GM12865 (cell line): Measurements from ENCODE around the gene LEPROT.
"Not testable (repeated sequence)": the region's sequence is repeated elsewhere in the genome, so short reads cannot be mapped to it uniquely, and the experiment has no call there.

Source experiments
- DNase-seq: peaks from one replicate; pipeline ENCODE4 v3.0.0; 2010; ENCODE audit warnings: low read depth
- H3K4me3 ChIP-seq: 2 replicates; pipeline ENCODE4 v1.5.1; 2011; ENCODE audit warnings: mild to moderate bottlenecking, low read depth, low read length, control low read depth
- CTCF ChIP-seq: IDR thresholded peaks from 2 replicates; pipeline ENCODE4 v1.5.1; 2011; ENCODE audit warnings: low read length, control low read depth, low read depth, inconsistent platforms; ENCODE audit not compliant: insufficient read depth; ENCODE audit errors: missing control alignments

Gene LEPROT

GRCh38 chr1:65443647-65444046, 23.2 kb downstream of the LEPROT start:
- no peak overlapping the region for H3K4me3 ChIP-seq
- no peak for DNase-seq
- no peak for TF ChIP-seq CTCF

- DNase-seq: no peak
- TF ChIP-seq CTCF: no peak
- H3K4me3 ChIP-seq: no peak overlapping the region
Observed at GRCh38 chr1:65444128-65444640, 23.7 kb downstream of the LEPROT start.

DNA sequence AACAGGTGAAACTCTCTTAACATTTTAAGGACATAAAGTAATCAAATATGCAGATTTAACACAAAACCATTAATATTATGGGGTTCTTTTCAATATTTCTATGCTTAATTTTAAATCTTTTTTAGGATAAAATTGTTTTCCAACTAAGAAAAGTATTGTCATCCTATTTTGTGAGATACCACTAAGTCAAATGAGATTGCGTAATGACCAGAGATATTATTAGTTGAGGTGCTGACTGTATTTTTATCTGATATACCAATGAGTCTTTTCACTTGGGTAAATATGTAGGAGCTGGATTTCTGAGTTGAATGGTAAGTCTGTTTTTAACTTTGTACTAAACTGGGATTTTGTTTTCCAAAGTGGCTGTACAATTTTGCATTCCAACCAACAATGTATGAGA, 25.4 kb downstream of the LEPROT start:
- TF ChIP-seq CTCF: no peak
- H3K4me3 ChIP-seq: no peak overlapping the region
- no peak for DNase-seq

DNA sequence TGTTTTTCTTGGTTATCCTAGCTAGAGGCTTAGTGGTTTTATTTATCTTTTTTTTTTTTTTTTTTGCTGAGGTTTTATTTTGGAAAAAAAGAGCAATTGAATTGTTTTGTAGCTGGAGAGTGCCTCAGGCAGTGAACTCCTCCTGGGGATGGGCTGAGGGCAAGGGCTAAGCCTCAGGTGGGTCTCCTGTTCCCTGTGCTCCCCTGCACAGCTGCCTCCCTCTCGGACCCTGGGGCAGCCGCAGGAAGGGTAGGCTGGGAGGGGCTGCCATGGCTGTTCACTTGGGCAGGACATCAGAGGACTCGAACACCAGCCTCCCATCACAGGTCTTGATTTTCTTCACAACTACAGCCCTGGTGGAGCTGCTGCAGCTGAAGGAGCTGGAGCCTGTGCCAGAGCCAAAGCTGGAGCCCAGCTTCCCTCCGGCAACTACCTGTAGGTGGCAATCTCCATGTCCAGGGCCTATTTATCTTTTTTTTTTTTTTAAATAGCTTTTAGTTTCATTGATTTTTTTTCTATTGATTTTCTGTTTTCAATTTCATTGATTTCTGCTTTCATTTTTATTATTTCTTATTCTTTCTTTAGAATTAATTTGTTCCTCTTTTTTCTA, 28.9 kb downstream of the LEPROT start:
- H3K4me3 ChIP-seq: no peak overlapping the region
- DNase-seq: no peak
- TF ChIP-seq CTCF: no peak

GRCh38 chr1:65455678-65456077, 35.2 kb downstream of the LEPROT start:
- not testable (repeated sequence) for DNase-seq, H3K4me3 ChIP-seq

DNA sequence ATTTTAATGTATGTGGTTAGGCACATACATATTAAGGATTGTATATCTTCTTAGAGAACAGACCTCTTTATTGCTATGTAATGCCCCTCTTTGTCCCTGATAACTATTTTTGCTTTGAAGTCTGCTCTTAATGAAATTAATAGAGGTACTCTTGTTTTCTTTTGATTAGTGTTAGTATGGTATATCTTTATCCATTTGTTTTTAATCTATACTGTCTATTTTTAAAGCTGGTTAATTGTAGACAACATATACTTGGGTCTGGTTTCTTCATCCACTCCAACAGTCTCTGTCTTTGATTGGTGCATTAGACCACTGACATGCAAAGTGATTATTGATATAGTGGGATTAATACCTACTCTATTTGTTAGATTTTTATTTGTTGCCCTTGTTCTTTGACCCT, 36.0 kb downstream of the LEPROT start:
- DNase-seq: no peak
- H3K4me3 ChIP-seq: no peak overlapping the region
- no peak for TF ChIP-seq CTCF

DNA sequence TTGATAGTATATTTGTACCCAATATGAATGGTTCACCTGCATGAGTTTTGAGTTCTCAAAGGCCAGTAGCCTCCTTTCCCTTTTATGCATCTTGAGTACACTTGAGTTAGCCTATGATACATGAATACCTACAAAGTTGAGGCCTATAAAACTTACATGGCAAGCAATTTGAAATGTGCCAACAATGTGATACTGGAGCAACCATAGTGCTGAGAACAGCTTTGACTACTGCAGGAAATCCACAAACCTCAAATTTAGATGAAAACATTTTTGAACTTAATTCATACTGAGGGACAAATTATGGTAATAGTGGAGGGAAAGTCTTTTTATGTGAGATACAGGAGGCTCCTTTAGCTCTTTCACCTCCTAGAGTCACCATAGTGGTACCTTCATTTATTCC, 37.4 kb downstream of the LEPROT start:
- DNase-seq: no peak
- no peak overlapping the region for H3K4me3 ChIP-seq
- no peak for TF ChIP-seq CTCF
